Measurements from ENCODE around the gene COMMD1. TPM values are rescaled to one million over a fixed set of nuclear protein-coding genes. Genes with fewer than 3 reads are reported as not detected.

Gene COMMD1
- 10 to 100 TPM; 46.2 to 51.7 (median 46.7) TPM for total RNA-seq

- no peak for TF ChIP-seq CTCF (IDR thresholded peaks at IDR 0.05; ENCODE audit: low read depth)
These were observed at the start of gene COMMD1 for GRCh38 chr2:61905372-61906185. Gene COMMD1 (plus strand): TSS chr2:61905674. CDS start chr2:61905679, 5 bp downstream.

- no peak for TF ChIP-seq CTCF (IDR thresholded peaks at IDR 0.05; ENCODE audit: low read depth)
These were observed 48.2 kb upstream of the COMMD1 start for GRCh38 chr2:61857224-61857623.

- TF ChIP-seq CTCF (IDR thresholded peaks at IDR 0.05; ENCODE audit: low read depth) = no peak
These were observed 43.4 kb upstream of the COMMD1 start for GRCh38 chr2:61862085-61862484.

- TF ChIP-seq CTCF (IDR thresholded peaks at IDR 0.05; ENCODE audit: low read depth) = no peak
These were observed 29.1 kb upstream of the COMMD1 start for GRCh38 chr2:61876400-61876799.

- TF ChIP-seq CTCF (IDR thresholded peaks at IDR 0.05; ENCODE audit: low read depth) = no peak
These were observed 27.8 kb upstream of the COMMD1 start for GRCh38 chr2:61877571-61878245.

- TF ChIP-seq CTCF (IDR thresholded peaks at IDR 0.05; ENCODE audit: low read depth) = no peak
These were observed 26.7 kb upstream of the COMMD1 start for GRCh38 chr2:61878761-61879160.

- TF ChIP-seq CTCF (IDR thresholded peaks at IDR 0.05; ENCODE audit: low read depth) = no peak
These were observed 22.6 kb upstream of the COMMD1 start for GRCh38 chr2:61882850-61883249.
